Measurements from ENCODE around the gene TH. TPM values are rescaled to one million over a fixed set of nuclear protein-coding genes. Genes with fewer than 3 reads are reported as not detected.

TH gene
- total RNA-seq, 1 donor = under 0.01 TPM

- no peak for DNase-seq (ENCODE audit: low read depth in 2 of 3, low spot score in 2 of 3)
Observed at GRCh38 chr11:2163428-2163978, 8.1 kb downstream of the TH start.

GRCh38 chr11:2160736-2161259 lies 10.8 kb downstream of the TH start, which contains the start of gene INS:
Gene INS (minus strand): TSS chr11:2161209. CDS start chr11:2160971, 238 bp downstream.
- DNase-seq (ENCODE audit: low read depth in 2 of 3, low spot score in 2 of 3) = no peak

GRCh38 chr11:2159536-2160413 lies 11.8 kb downstream of the TH start:
- DNase-seq (ENCODE audit: low read depth in 2 of 3, low spot score in 2 of 3) = no peak

- no peak for DNase-seq (ENCODE audit: low read depth in 2 of 3, low spot score in 2 of 3)
Observed at GRCh38 chr11:2158966-2159365, 12.6 kb downstream of the TH start.

GRCh38 chr11:2158296-2158737 lies 13.3 kb downstream of the TH start:
- no peak for DNase-seq (ENCODE audit: low read depth in 2 of 3, low spot score in 2 of 3)

GRCh38 chr11:2157294-2158040 lies 14.1 kb downstream of the TH start:
- no peak for DNase-seq (ENCODE audit: low read depth in 2 of 3, low spot score in 2 of 3)

GRCh38 chr11:2156416-2157182 lies 15.0 kb downstream of the TH start:
- DNase-seq (ENCODE audit: low read depth in 2 of 3, low spot score in 2 of 3) = peak in 1 of 3 donors; percentile 52

- no peak for DNase-seq (ENCODE audit: low read depth in 2 of 3, low spot score in 2 of 3)
Observed at GRCh38 chr11:2155511-2155910, 16.1 kb downstream of the TH start.

- no peak for DNase-seq (ENCODE audit: low read depth in 2 of 3, low spot score in 2 of 3)
Observed at GRCh38 chr11:2154889-2155288, 16.7 kb downstream of the TH start.

- no peak for DNase-seq (ENCODE audit: low read depth in 2 of 3, low spot score in 2 of 3)
Observed at GRCh38 chr11:2154195-2154585, 17.4 kb downstream of the TH start.

- no peak for DNase-seq (ENCODE audit: low read depth in 2 of 3, low spot score in 2 of 3)
Observed at GRCh38 chr11:2153581-2154194, 17.9 kb downstream of the TH start.

GRCh38 chr11:2151500-2152257 lies 19.9 kb downstream of the TH start:
- DNase-seq (ENCODE audit: low read depth in 2 of 3, low spot score in 2 of 3) = peak; percentile 65 to 85 (median 72)

GRCh38 chr11:2149864-2150847 lies 21.5 kb downstream of the TH start:
- DNase-seq (ENCODE audit: low read depth in 2 of 3, low spot score in 2 of 3) = peak in 1 of 3 donors; percentile 52

GRCh38 chr11:2149460-2149859 lies 22.2 kb downstream of the TH start:
- DNase-seq (ENCODE audit: low read depth in 2 of 3, low spot score in 2 of 3) = no peak

- no peak for DNase-seq (ENCODE audit: low read depth in 2 of 3, low spot score in 2 of 3)
Observed at GRCh38 chr11:2148595-2148994, 23.0 kb downstream of the TH start.

GRCh38 chr11:2147391-2147790 lies 24.2 kb downstream of the TH start:
- no peak for DNase-seq (ENCODE audit: low read depth in 2 of 3, low spot score in 2 of 3)

- DNase-seq (ENCODE audit: low read depth in 2 of 3, low spot score in 2 of 3) = no peak
Observed at GRCh38 chr11:2146051-2146450, 25.6 kb downstream of the TH start.
